ENCODE measurements around the gene ATG4C.
"Not testable (repeated sequence)": the region's sequence is repeated elsewhere in the genome, so short reads cannot be mapped to it uniquely, and the experiment has no call there.

Gene ATG4C

DNA sequence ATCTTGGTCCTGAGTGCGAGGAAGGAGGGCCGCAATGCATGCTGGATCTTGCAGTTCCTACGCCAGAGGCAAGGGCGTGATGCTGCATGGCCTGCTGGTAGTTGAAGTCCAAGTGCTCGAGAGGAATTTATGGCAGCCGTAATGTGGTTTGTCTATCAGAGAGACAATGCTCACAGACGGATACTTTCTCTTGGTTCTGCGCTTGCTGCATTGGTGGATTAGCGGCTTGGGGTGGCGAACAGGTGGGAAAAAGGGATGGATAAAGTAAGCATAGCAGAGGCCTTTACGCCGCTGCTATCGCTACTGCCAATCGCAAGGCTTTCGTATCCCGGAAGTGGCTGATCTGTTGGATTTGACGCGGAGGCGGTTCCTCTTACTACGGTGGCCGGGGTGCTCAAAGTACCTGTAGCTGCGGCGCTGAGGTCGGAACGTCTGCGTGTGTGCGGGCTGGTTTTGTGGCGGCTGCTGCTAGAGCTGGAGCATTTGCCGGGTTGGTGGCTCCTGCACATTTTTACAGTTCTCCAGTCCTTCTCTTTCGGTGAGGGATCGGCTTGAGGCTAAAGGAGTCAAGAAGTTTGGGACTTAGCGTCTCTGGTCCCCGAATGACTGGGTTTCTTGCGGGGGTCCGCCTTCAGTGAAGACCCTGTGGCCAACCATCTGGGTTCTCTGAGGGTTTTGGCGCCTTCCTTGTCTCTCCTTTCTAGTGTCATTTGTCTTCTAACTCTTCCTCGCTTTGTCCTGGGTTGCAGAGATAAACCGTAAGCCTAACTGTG lies at the start of gene ATG4C:
Gene ATG4C (plus strand): TSS at position 397 of the 773 bp plus-strand sequence. CDS start 19,655 bp downstream, outside the sequence.
- Histone ChIP-seq H3F3A (ENCODE audit: low read depth) (no peaks in the 10 kb centered on the region), H3K36me3 (ENCODE audit: insufficient read depth, low read length) (no peaks in the 10 kb centered on the region), H3K4me2 (ENCODE audit: low read depth, low read length, poor library complexity, severe bottlenecking) (peak within 1 kb of the TSS; percentile 87), H3K79me2 (ENCODE audit: insufficient read depth, low read length) (peaks cover 38% of the 10 kb centered on the region), H3K9ac (ENCODE audit: low read depth, low read length, poor library complexity, severe bottlenecking) (peak within 1 kb of the TSS; percentile 85), H3K4me1 (ENCODE audit: insufficient read depth, low read length, poor library complexity, severe bottlenecking) (peaks cover 27% of the 10 kb centered on the region), H3K9me3 (ENCODE audit: insufficient read depth, low read depth, low read length) (no peaks in the 10 kb centered on the region), H4K20me1 (ENCODE audit: insufficient read depth, low read length, poor library complexity, severe bottlenecking) (peaks cover 8% of the 10 kb centered on the region), H3K27me3 (ENCODE audit: insufficient read depth, low read length, poor library complexity, severe bottlenecking) (no peaks in the 10 kb centered on the region), H3K9me2 (replicated peaks; ENCODE audit: low read depth, low read length) (no peaks in the 10 kb centered on the region), H3K4me3 (ENCODE audit: low read length, poor library complexity, severe bottlenecking) (peak within 1 kb of the TSS; percentile 92), H2AFZ (ENCODE audit: low read length) (peak within 1 kb of the TSS; percentile 96)
- no peak for TF ChIP-seq CTCF (conservative IDR thresholded peaks at IDR 0.05; ENCODE audit: low read length)
- TF ChIP-seq EZH2phosphoT487 (IDR thresholded peaks at IDR 0.05; ENCODE audit: borderline replicate concordance), result no peak

GRCh38 chr1:62735491-62736171 lies 48.3 kb upstream of the ATG4C start:
- TF ChIP-seq EZH2phosphoT487 (IDR thresholded peaks at IDR 0.05; ENCODE audit: borderline replicate concordance) (no peak), CTCF (conservative IDR thresholded peaks at IDR 0.05; ENCODE audit: low read length) (no peak)
- no peaks in the 10 kb centered on the region for H4K20me1 ChIP-seq (ENCODE audit: insufficient read depth, low read length, poor library complexity, severe bottlenecking)
- no peaks in the 10 kb centered on the region for H3K9me3 ChIP-seq (ENCODE audit: insufficient read depth, low read depth, low read length)
- no peak overlapping the region for H2AFZ ChIP-seq (ENCODE audit: low read length)
- no peaks in the 10 kb centered on the region for H3K4me1 ChIP-seq (ENCODE audit: insufficient read depth, low read length, poor library complexity, severe bottlenecking)
- no peaks in the 10 kb centered on the region for H3K27me3 ChIP-seq (ENCODE audit: insufficient read depth, low read length, poor library complexity, severe bottlenecking)
- no peaks in the 10 kb centered on the region for H3K79me2 ChIP-seq (ENCODE audit: insufficient read depth, low read length)
- H3K9me2 ChIP-seq (replicated peaks; ENCODE audit: low read depth, low read length), result no peaks in the 10 kb centered on the region
- H3K36me3 ChIP-seq (ENCODE audit: insufficient read depth, low read length), result no peaks in the 10 kb centered on the region
- no peak overlapping the region for H3K4me3 ChIP-seq (ENCODE audit: low read length, poor library complexity, severe bottlenecking)
- no peak overlapping the region for H3K4me2 ChIP-seq (ENCODE audit: low read depth, low read length, poor library complexity, severe bottlenecking)
- H3F3A ChIP-seq (ENCODE audit: low read depth), result no peaks in the 10 kb centered on the region
- H3K9ac ChIP-seq (ENCODE audit: low read depth, low read length, poor library complexity, severe bottlenecking), result no peak overlapping the region

DNA sequence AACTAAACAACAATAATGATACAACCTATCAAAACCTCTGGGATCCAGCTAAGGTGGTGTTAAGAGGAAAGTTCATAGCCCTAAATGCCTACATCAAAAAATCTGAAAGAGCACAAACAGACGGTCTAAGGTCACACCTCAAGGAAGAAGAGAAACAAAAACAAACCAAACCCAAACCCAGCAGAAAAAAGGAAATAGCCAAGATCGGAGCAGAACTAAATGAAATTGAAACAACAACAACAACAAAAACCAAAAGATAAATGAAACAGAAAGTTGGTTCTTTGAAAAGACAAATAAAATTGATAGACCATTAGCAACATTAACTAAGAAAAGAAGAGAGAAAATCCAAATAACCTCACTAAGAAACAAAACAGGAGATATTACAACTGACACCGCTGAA lies 43.2 kb upstream of the ATG4C start:
- H3F3A ChIP-seq (ENCODE audit: low read depth); H2AFZ ChIP-seq (ENCODE audit: low read length): not testable (repeated sequence)

More for the DNA sequence above, 43.2 kb upstream of the ATG4C start:
- not testable (repeated sequence) for H3K9ac ChIP-seq (ENCODE audit: low read depth, low read length, poor library complexity, severe bottlenecking); H4K20me1 ChIP-seq (ENCODE audit: insufficient read depth, low read length, poor library complexity, severe bottlenecking); H3K4me1 ChIP-seq (ENCODE audit: insufficient read depth, low read length, poor library complexity, severe bottlenecking); H3K27me3 ChIP-seq (ENCODE audit: insufficient read depth, low read length, poor library complexity, severe bottlenecking); H3K36me3 ChIP-seq (ENCODE audit: insufficient read depth, low read length); H3K4me2 ChIP-seq (ENCODE audit: low read depth, low read length, poor library complexity, severe bottlenecking); H3K79me2 ChIP-seq (ENCODE audit: insufficient read depth, low read length); H3K4me3 ChIP-seq (ENCODE audit: low read length, poor library complexity, severe bottlenecking); H3K9me3 ChIP-seq (ENCODE audit: insufficient read depth, low read depth, low read length); H3K9me2 ChIP-seq (replicated peaks; ENCODE audit: low read depth, low read length)

Data from Loucy (cell line).